ENCODE measurements around the gene LAGE3. TPM values are rescaled to one million over a fixed set of nuclear protein-coding genes. Genes with fewer than 3 reads are reported as not detected.

LAGE3 gene
- total and polyA plus RNA-seq, 2 donors (not counting 3 experiments of a cell fraction or from before 2014, with no cell fraction given) = 14.3 to 31.9 TPM

DNA sequence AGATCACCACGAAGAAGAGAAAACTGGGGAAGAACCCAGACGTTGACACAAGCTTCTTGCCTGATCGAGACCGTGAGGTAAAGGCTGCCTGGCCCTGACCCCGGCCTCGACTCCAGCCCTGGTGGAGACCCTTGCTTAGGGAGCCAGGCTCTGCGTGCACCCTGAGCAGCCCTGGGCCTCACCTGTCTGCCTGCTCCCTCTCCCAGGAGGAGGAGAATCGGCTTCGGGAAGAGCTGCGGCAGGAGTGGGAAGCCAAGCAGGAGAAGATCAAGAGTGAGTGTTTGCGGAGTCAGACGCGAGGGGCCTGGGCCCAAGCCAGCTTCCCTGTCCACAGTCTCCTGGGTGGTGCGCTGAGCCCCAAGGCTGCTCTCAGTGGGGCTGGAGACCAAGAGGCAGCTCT is 30.6 kb downstream of the LAGE3 start:
- no peak overlapping the region for H3K4me3 ChIP-seq (replicated peaks in 1 of 3; ENCODE audit: insufficient read depth in 1 of 3, low read depth in 1 of 3, low read length in 3 of 3)
- DNase-seq (ENCODE audit: low read depth, low spot score) (no peak), FAIRE-seq (no peak)
- H3K4me1 ChIP-seq (ENCODE audit: control insufficient read depth, extremely low read depth, insufficient read depth, low read length) = peaks cover 8% of the 10 kb centered on the region
- no peak overlapping the region for H3K4me2 ChIP-seq (ENCODE audit: insufficient read depth, low read length)
- H3K79me2 ChIP-seq (ENCODE audit: control insufficient read depth, insufficient read depth, low read length) = peaks cover 25% of the 10 kb centered on the region
- H2AFZ ChIP-seq (ENCODE audit: low read depth, low read length) = no peak overlapping the region
- no peak for TF ChIP-seq EZH2 (IDR thresholded peaks at IDR 0.05; ENCODE audit: borderline replicate concordance, low read depth, low read length, severe bottlenecking)
- no peak for TF ChIP-seq FOS (IDR thresholded peaks at IDR 0.05; ENCODE audit: borderline replicate concordance, insufficient read depth, low read length)
- TF ChIP-seq GATA2 (IDR thresholded peaks at IDR 0.05; ENCODE audit: insufficient read depth, insufficient read length, low read depth, low read length) = no peak
- TF ChIP-seq MYC (IDR thresholded peaks at IDR 0.05; ENCODE audit: low read depth, low read length) = no peak
- TF ChIP-seq, protein P1, sequence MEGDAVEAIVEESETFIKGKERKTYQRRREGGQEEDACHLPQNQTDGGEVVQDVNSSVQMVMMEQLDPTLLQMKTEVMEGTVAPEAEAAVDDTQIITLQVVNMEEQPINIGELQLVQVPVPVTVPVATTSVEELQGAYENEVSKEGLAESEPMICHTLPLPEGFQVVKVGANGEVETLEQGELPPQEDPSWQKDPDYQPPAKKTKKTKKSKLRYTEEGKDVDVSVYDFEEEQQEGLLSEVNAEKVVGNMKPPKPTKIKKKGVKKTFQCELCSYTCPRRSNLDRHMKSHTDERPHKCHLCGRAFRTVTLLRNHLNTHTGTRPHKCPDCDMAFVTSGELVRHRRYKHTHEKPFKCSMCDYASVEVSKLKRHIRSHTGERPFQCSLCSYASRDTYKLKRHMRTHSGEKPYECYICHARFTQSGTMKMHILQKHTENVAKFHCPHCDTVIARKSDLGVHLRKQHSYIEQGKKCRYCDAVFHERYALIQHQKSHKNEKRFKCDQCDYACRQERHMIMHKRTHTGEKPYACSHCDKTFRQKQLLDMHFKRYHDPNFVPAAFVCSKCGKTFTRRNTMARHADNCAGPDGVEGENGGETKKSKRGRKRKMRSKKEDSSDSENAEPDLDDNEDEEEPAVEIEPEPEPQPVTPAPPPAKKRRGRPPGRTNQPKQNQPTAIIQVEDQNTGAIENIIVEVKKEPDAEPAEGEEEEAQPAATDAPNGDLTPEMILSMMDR (IDR thresholded peaks at IDR 0.05; ENCODE audit: extremely low read depth in 1 of 2, insufficient read depth in 1 of 2, low read depth in 1 of 2, low read length in 2 of 2) = no peak
- TF ChIP-seq, protein P2, sequence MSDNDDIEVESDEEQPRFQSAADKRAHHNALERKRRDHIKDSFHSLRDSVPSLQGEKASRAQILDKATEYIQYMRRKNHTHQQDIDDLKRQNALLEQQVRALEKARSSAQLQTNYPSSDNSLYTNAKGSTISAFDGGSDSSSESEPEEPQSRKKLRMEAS (IDR thresholded peaks at IDR 0.05; ENCODE audit: insufficient read depth, insufficient read length) = no peak
- TF ChIP-seq POLR2AphosphoS5 (IDR thresholded peaks at IDR 0.05; ENCODE audit: insufficient read depth, low read depth, low read length) = no peak
- TF ChIP-seq JUN (IDR thresholded peaks at IDR 0.05; ENCODE audit: borderline replicate concordance, insufficient read depth, insufficient read length, low read depth) = no peak
- TF ChIP-seq POLR2A (IDR thresholded peaks at IDR 0.05; ENCODE audit: low read depth, low read length) = no peak
- H3K9ac ChIP-seq (replicated peaks; ENCODE audit: extremely low read depth, insufficient read depth, low read length) = no peak overlapping the region
- H4K20me1 ChIP-seq (replicated peaks; ENCODE audit: control insufficient read depth, extremely low read depth, insufficient read depth, low read length) = no peaks in the 10 kb centered on the region
- no TSS peak for BruUV-seq (replicated peaks)
- dilution Hi-C loops (cut with MboI; ENCODE audit: extremely low pct_ligation_motif_present, low sequenced_read_pairs) = no loop called here
- no peaks in the 10 kb centered on the region for H3K9me1 ChIP-seq (replicated peaks; ENCODE audit: control insufficient read depth, extremely low read depth, insufficient read depth, low read length)
- ChIA-PET CTCF (no interaction called here), POLR2A (no interaction called here)
- no peaks in the 10 kb centered on the region for H3K9me3 ChIP-seq (replicated peaks; ENCODE audit: control insufficient read depth, insufficient read depth, low read length)
- intact Hi-C loops (cut with micrococcal nuclease) = no loop called here
- peaks cover 0 to 28% of the 10 kb centered on the region in 2 experiments for H3K36me3 ChIP-seq (ENCODE audit: control insufficient read depth in 2 of 2, extremely low read depth in 1 of 2, insufficient read depth in 2 of 2, low read length in 2 of 2)
- H3K27ac ChIP-seq (ENCODE audit: insufficient read depth, low read depth, low read length) = no peak overlapping the region
- H3K27me3 ChIP-seq (ENCODE audit: control insufficient read depth in 2 of 2, insufficient read depth in 2 of 2, low read length in 2 of 2) = no peaks in the 10 kb centered on the region

Measured in endothelial cell of umbilical vein (primary cell).